ENCODE measurements around the gene LINS1. TPM values are rescaled to one million over a fixed set of nuclear protein-coding genes. Genes with fewer than 3 reads are reported as not detected.

Gene LINS1
- total and polyA plus RNA-seq, 2 of the 8 experiments (the other 6 are each of a cell fraction or from before 2014, with no cell fraction given) = 4.2 to 8.1 TPM

DNA sequence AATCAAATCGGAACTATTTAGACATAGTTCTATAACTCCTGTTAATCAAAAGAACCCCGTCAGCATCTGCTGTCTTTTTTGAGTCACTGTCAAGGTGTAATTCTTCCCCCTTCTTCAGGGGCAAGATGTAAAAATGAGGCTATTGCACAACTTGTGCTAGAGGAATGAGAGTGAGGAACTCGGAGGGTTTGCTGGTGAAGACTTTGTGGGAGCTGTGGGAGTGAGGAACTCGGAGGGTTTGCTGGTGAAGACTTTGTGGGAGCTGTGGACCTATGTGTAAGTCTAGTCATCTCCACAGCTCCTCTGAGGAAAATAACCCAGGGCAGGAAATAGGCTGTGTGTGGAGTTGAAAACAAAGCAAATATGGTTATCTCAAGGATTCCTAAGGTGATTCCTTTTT, 70.8 kb downstream of the LINS1 start:
- Histone ChIP-seq H4K5ac (ENCODE audit: insufficient read length, low read depth, low read length) (no peak overlapping the region), H2BK5ac (ENCODE audit: low read depth, low read length) (no peak overlapping the region), H3K9ac (replicated peaks in 1 of 4; ENCODE audit: extremely low read depth in 1 of 4, low read depth in 3 of 4, low read length in 3 of 4) (no peak overlapping the region), H3K56ac (replicated peaks; ENCODE audit: insufficient read length, low read depth, low read length) (no peak overlapping the region), H4K91ac (replicated peaks; ENCODE audit: insufficient read length, low read length) (no peak overlapping the region), H3K23ac (ENCODE audit: insufficient read length) (no peak overlapping the region), H3K79me1 (ENCODE audit: low read depth, low read length) (no peaks in the 10 kb centered on the region), H3K27me3 (replicated peaks in 1 of 4; ENCODE audit: control insufficient read depth in 3 of 4, extremely low read depth in 1 of 4, insufficient read depth in 3 of 4, low read length in 3 of 4) (no peaks in the 10 kb centered on the region), H3K18ac (ENCODE audit: extremely low read depth, low read length) (no peak overlapping the region), H2BK12ac (ENCODE audit: low read depth, low read length) (no peak overlapping the region), H4K8ac (ENCODE audit: extremely low read depth, insufficient read depth, low read length) (no peak overlapping the region), H2AFZ (ENCODE audit: low read length) (no peak overlapping the region), H4K20me1 (replicated peaks in 1 of 2; ENCODE audit: control insufficient read depth in 1 of 2, insufficient read depth in 2 of 2, low read length in 2 of 2) (no peaks in the 10 kb centered on the region), H3K9me3 (ENCODE audit: insufficient read depth in 2 of 2, low read depth in 1 of 2, low read length in 1 of 2) (peaks cover 39 to 44% of the 10 kb centered on the region in 2 experiments; a peak in 3 of 4 replicates), H3K4me1 (replicated peaks in 1 of 4; ENCODE audit: control insufficient read depth in 3 of 4, insufficient read depth in 4 of 4, low read length in 3 of 4) (no peaks in the 10 kb centered on the region), H2BK15ac (ENCODE audit: low read length) (no peak overlapping the region), H3K36me3 (ENCODE audit: control insufficient read depth in 2 of 4, insufficient read depth in 4 of 4, low read length in 3 of 4) (no peaks in the 10 kb centered on the region), H3K23me2 (ENCODE audit: low read depth, low read length) (no peaks in the 10 kb centered on the region), H3K4me3 (ENCODE audit: extremely low read depth in 1 of 4, insufficient read depth in 2 of 4, low read depth in 3 of 4, low read length in 4 of 4) (no peak overlapping the region), H3K4me2 (ENCODE audit: insufficient read depth in 1 of 2, low read depth in 2 of 2, low read length in 2 of 2) (no peak overlapping the region), H3K27ac (ENCODE audit: low read depth, low read length) (no peak overlapping the region), H2BK120ac (replicated peaks; ENCODE audit: low read depth, low read length) (no peak overlapping the region), H3K4ac (replicated peaks; ENCODE audit: insufficient read length, low read depth, low read length) (no peak overlapping the region), H3K14ac (ENCODE audit: insufficient read length) (no peak overlapping the region), H2BK20ac (ENCODE audit: low read length) (no peak overlapping the region), H2AK5ac (ENCODE audit: low read depth, low read length) (no peak overlapping the region), H3K79me2 (ENCODE audit: control insufficient read depth in 1 of 2, insufficient read depth in 2 of 2, low read length in 2 of 2) (no peaks in the 10 kb centered on the region)
- 80% methylated on average over 4 of the region's 4 CpGs; no CpG with 5 or more reads in 1 of the 2 experiments for WGBS, 2 experiments (ENCODE audit: extremely low coverage in 1 of 2, insufficient coverage in 1 of 2, insufficient read length in 1 of 2, insufficient replicate concordance in 2 of 2, low coverage in 1 of 2, low lambda C conversion rate in 2 of 2, missing lambda C conversion rate in 1 of 2)
- POLR2A ChIA-PET (ENCODE audit: partially characterized antibody) = no interaction called here
- DNase-seq (ENCODE audit: low read depth in 1 of 2, low spot score in 2 of 2) = no peak
- CTCF ChIA-PET (ENCODE audit: partially characterized antibody) = no interaction called here
- FAIRE-seq = no peak
- TF ChIP-seq POLR2A (IDR thresholded peaks at IDR 0.05; ENCODE audit: control extremely low read depth in 1 of 2, low read depth in 2 of 2, low read length in 2 of 2) (no peak), CHD1 (IDR thresholded peaks at IDR 0.05; ENCODE audit: low read depth, low read length) (no peak), SIX5 (IDR thresholded peaks at IDR 0.05; ENCODE audit: low read depth, low read length) (no peak), NRF1 (IDR thresholded peaks at IDR 0.05; ENCODE audit: low read depth, low read length) (no peak), SRF (IDR thresholded peaks at IDR 0.05; ENCODE audit: low read depth, low read length) (no peak)

Measured in H1 (cell line).